Lower lobe of right lung (tissue), 2 donors: ENCODE results near the gene KIF5A. TPM values are rescaled to one million over a fixed set of nuclear protein-coding genes. Genes with fewer than 3 reads are reported as not detected.

Experiments
- ATAC-seq, 2 donors: fragments of 200-7000 bp; cut with Tn5 transposase; one replicate each; pipeline ENCODE4 v1.9.1; 2020 to 2022; ENCODE audit warnings: mild to moderate bottlenecking in 2 of 2, moderate library complexity in 2 of 2
- DNase-seq: peaks from one replicate; pipeline ENCODE4 v3.0.0-alpha.2; 2020
- H3K27ac ChIP-seq: fragments of 200-600 bp; one replicate; pipeline ENCODE4 v1.8.0; 2022
- H3K27me3 ChIP-seq: fragments of 200-600 bp; one replicate; pipeline ENCODE4 v1.8.0; 2022; ENCODE audit warnings: low read depth
- H3K36me3 ChIP-seq: fragments of 200-600 bp; one replicate; pipeline ENCODE4 v1.8.0; 2022; ENCODE audit warnings: mild to moderate bottlenecking
- H3K4me1 ChIP-seq: fragments of 200-600 bp; one replicate; pipeline ENCODE4 v1.8.0; 2022
- H3K4me3 ChIP-seq: fragments of 200-600 bp; one replicate; pipeline ENCODE4 v1.8.0; 2022; ENCODE audit warnings: mild to moderate bottlenecking
- H3K9me3 ChIP-seq: fragments of 200-600 bp; one replicate; pipeline ENCODE4 v1.8.0; 2022
- CTCF ChIP-seq: fragments of 200-600 bp; IDR thresholded peaks from one replicate; pipeline ENCODE4 v1.8.0; 2022; ENCODE audit warnings: antibody characterized with exemption, mild to moderate bottlenecking
- intact Hi-C: fragments of 100-400 bp; cut with DNase I; formaldehyde crosslinking; loops from one replicate; pipeline ENCODE4 v1.11.0; 2022
- total RNA-seq: library from RNA; stranded (reverse); fragmentation: NEBNext Ultra II Directional; extraction: Animal tissue kit (Norgen Biotek cat#: 25700); gene quantifications from one replicate; pipeline ENCODE4 v1.2.1, GENCODE V29; 2021
- donor health status: DM: no; HTN: yes; CAD: no; lungs with severe emphysema.

Gene KIF5A
- total RNA-seq, 1 donor from 2014 or later, result 0.09 TPM

- intact Hi-C loops, result no loop called here
- no peaks in the 10 kb centered on the region for H3K36me3 ChIP-seq
- H3K4me1 ChIP-seq, result peaks cover 12% of the 10 kb centered on the region
- H3K9me3 ChIP-seq, result no peaks in the 10 kb centered on the region
- no peak for ATAC-seq
- peaks cover 34% of the 10 kb centered on the region for H3K27me3 ChIP-seq
- H3K4me3 ChIP-seq, result no peak overlapping the region
- no peak for TF ChIP-seq CTCF
- DNase-seq, result no peak
- H3K27ac ChIP-seq, result no peak overlapping the region
These were observed 2.4 kb downstream of the KIF5A start for GRCh38 chr12:57552306-57552651.

DNA sequence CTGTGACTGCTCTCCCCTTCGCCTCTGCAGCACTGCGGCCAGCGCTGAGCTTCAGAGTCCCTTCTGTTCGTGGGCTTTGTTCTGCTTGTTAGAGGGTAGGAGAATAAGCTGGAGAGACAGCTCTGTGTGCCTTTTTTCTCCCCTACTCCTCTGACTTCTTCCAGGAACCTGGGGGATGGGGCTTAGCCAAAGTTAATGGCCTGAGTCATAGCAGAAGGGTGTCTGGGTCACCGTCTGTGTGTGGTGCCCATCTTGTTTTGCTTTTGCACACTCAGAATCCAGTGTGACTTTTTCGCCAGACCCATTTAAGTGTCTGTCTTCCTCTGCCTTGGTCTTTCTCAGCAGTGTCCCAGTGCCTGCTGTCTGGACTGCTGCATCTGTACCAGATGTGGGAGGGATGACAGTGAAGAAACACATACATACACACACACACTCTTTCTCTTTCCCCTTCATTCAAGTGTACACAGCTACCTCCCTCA lies 3.0 kb downstream of the KIF5A start:
- Histone ChIP-seq H3K27me3 (peaks cover 34% of the 10 kb centered on the region), H3K36me3 (no peaks in the 10 kb centered on the region), H3K27ac (no peak overlapping the region), H3K9me3 (no peaks in the 10 kb centered on the region), H3K4me3 (no peak overlapping the region), H3K4me1 (peaks cover 9% of the 10 kb centered on the region)
- no peak for ATAC-seq
- no peak for DNase-seq
- TF ChIP-seq CTCF, result no peak
- intact Hi-C loops, result no loop called here

GRCh38 chr12:57553343-57554202 lies 3.7 kb downstream of the KIF5A start:
- Histone ChIP-seq H3K9me3 (no peaks in the 10 kb centered on the region), H3K4me3 (no peak overlapping the region), H3K36me3 (no peaks in the 10 kb centered on the region), H3K27ac (no peak overlapping the region), H3K4me1 (peaks cover 9% of the 10 kb centered on the region), H3K27me3 (peaks cover 27% of the 10 kb centered on the region)
- intact Hi-C loops, result no loop called here
- no peak for ATAC-seq
- TF ChIP-seq CTCF, result no peak
- no peak for DNase-seq

DNA sequence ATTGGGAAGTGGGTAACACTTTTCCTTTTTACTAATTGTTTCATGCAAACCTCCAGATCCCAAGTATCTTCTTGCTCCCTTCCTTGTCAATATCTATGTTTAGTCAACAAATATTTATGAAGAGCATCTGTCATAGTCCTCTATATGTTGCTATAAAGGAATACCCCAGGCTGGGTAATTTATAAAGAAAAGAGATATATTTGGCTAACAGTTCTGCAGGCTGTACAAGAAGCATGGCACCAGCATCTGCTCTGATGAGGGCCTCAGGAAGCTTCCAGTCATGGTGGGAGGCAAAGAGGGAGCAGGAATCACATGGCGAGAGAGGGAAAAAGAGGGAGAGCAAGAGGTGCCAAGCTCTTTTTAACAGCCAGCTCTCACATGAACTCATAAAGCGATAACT lies 4.6 kb downstream of the KIF5A start:
- TF ChIP-seq CTCF, result no peak
- Histone ChIP-seq H3K27ac (no peak overlapping the region), H3K4me3 (no peak overlapping the region), H3K4me1 (peaks cover 9% of the 10 kb centered on the region), H3K36me3 (no peaks in the 10 kb centered on the region), H3K9me3 (no peaks in the 10 kb centered on the region), H3K27me3 (peaks cover 18% of the 10 kb centered on the region)
- intact Hi-C loops, result no loop called here
- ATAC-seq (no peak), DNase-seq (no peak)

- peaks cover 5% of the 10 kb centered on the region for H3K4me1 ChIP-seq
- ATAC-seq (no peak), DNase-seq (no peak)
- no peaks in the 10 kb centered on the region for H3K9me3 ChIP-seq
- peaks cover 15% of the 10 kb centered on the region for H3K27me3 ChIP-seq
- H3K36me3 ChIP-seq, result no peaks in the 10 kb centered on the region
- H3K27ac ChIP-seq, result no peak overlapping the region
- H3K4me3 ChIP-seq, result no peak overlapping the region
- intact Hi-C loops, result no loop called here
- TF ChIP-seq CTCF, result no peak
These were observed 5.1 kb downstream of the KIF5A start for GRCh38 chr12:57554897-57555296.
